ENCODE measurements around the gene RNASE12. TPM values are rescaled to one million over a fixed set of nuclear protein-coding genes. Genes with fewer than 3 reads are reported as not detected.
A peak's percentile ranks its signal among the peaks of the same experiment; 100 is the strongest.
"Not testable (repeated sequence)": the region's sequence is repeated elsewhere in the genome, so short reads cannot be mapped to it uniquely, and the experiment has no call there.

Gene RNASE12
- total RNA-seq, 1 donor from 2014 or later = not detected

GRCh38 chr14:20583142-20583541, 8.0 kb downstream of the RNASE12 start:
- DNase-seq (ENCODE audit: low read depth) = no peak

DNA sequence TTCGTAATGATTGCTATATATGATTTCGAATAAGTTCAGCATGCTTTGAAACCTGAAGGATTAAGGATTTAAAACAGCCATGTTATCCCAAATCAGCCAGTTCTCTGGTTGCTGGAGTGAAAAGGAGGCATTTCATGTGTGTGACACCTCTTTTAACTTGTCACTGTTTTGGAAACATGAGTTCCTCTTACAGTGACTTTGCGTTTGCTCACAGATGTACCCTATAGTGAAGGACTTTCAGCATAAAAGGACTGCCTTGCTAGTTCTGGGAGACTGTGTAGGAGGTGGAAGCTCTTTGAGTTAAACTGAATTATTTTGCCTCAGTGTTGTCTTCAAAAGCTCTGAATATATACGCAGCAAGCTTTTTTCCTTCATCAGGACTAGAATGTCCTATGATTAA, 10.9 kb downstream of the RNASE12 start:
- no peak for DNase-seq (ENCODE audit: low read depth)

- DNase-seq (ENCODE audit: low read depth) = no peak
These were observed 12.2 kb downstream of the RNASE12 start for GRCh38 chr14:20578784-20579502.

DNA sequence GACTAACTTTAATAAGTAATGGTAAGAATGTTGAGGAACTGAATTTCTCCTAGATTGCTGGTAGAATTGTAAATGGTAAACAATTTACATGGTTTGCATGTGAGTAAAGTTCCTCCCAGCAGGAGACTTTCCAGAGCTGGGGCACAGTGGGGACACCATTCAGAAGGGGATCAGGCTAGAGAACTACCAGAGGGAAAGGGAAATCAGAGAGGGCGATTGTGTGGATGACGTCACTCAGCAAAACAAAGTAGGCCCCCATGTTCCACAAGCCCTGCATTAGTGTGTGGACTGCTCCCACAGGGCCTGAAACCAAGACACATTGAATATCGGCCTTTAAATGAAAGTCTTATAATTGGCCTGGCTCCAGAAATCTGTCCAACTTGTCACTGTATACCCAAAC, 12.9 kb downstream of the RNASE12 start:
- DNase-seq (ENCODE audit: low read depth) = no peak

DNA sequence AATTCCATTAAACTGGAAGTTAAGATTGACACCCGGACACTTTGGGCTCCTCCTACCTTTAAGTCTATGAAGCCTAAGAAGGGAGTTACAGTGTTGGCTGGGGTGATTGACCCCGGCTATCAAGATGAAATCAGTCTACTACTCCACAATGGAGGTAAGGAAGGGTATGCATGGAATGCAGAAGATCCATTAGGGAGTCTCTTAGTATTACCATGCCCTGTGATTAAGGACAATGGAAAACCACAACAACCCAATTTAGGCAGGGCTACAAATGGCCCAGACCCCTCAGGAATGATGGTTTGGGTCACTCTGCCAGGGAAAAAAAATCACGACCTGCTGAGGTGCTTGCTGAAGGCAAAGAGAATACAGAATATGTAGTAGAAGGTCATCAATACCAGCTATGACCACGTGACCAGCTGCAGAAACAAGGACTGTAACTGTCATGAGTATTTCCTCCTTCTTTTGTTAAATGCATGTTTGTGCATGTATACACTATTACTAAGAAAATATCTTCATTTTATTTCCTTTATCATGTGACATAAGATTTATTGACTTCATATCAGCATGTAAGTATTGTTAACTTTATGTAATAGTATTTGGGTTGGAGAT, 18.7 kb downstream of the RNASE12 start:
- not testable (repeated sequence) for DNase-seq (ENCODE audit: low read depth)

DNA sequence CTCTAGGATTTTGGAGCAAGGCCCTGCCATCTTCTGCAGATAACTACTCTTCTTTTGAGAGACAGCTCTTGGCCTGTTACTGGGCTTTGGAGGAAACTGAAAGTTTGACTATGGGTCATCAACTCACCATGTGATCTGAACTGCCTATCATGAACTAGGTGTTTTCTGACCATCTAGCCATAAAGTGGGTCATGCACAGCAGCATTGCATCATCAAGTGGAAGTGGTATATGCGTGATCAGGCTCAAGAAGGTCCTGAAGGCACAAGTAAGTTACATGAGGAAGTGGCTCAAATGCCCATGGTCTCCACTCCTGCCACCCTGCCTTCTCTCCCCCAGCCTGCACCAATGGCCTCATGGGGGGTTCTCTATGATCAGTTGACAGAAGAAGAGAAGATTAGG, 20.5 kb downstream of the RNASE12 start:
- DNase-seq (ENCODE audit: low read depth) = not testable (repeated sequence)

- not testable (repeated sequence) for DNase-seq (ENCODE audit: low read depth)
These were observed 21.3 kb downstream of the RNASE12 start for GRCh38 chr14:20569865-20570264.

- no peak for DNase-seq (ENCODE audit: low read depth)
These were observed 22.1 kb downstream of the RNASE12 start for GRCh38 chr14:20569066-20569465.

GRCh38 chr14:20568393-20568792, 22.8 kb downstream of the RNASE12 start:
- DNase-seq (ENCODE audit: low read depth) = no peak

- DNase-seq (ENCODE audit: low read depth) = not testable (repeated sequence)
These were observed 24.0 kb downstream of the RNASE12 start for GRCh38 chr14:20567199-20567598.

GRCh38 chr14:20564501-20564997, 26.6 kb downstream of the RNASE12 start:
- no peak for DNase-seq (ENCODE audit: low read depth)

DNA sequence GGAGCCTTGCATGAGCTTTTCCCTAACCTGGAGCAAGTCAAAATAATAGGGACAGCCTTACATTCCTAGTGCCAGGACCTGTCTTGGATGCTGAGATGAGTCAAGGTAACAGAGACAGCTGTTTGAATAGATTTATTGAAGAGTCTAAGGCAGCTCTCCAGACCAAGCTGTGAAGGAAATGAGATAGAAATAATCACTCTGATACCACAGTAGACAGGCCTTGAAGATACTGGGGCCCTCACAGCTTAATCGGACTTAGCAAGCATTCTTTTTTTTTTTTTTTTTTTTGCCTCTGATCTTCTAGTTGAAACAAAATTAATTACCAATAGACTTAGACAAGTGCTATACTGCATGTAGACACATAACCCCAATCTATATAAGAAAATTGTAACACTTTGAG, 27.2 kb downstream of the RNASE12 start:
- no peak for DNase-seq (ENCODE audit: low read depth)

DNA sequence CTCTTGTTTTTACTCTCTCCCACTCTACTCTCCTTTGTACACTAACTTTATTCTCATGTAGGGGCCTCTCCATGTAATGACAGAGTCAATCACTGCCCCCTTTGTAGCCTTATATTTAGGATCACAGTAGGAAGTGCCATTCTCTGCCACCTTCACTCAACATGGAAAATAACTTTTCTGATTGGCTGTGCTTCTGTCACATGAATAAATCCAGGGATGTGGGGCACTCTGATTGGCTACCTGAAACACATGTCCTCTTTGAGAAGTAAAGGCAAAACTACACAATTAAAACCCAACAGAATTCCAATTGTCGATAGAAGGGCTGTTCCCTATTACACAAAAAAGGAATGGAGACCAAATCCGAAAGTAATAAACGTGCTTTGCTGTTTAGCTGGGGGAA, 30.2 kb downstream of the RNASE12 start, which contains the start of gene RNASE9:
Gene RNASE9, minus strand, starts transcription at position 87 of the 400 bp plus-strand sequence.
- peak; percentile 4 for DNase-seq (ENCODE audit: low read depth)

- no peak for DNase-seq (ENCODE audit: low read depth)
These were observed 31.7 kb downstream of the RNASE12 start for GRCh38 chr14:20559461-20559904.

DNA sequence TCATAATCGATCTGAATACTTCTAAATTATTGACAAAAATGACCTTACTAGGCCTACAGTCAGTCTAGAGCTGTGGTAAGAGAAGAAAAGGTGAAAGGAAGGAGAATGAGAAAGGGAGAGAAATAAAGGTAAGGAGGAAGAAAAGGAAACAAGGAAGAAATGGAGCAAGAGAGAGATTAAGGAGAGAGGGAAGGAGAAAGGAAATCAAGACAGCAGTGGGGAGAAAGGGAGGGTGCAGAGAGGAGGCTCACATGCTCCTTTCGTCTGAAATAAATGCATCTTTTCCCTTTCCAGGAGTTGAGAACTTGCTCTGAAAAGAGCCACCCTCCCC, 34.0 kb downstream of the RNASE12 start:
- no peak for DNase-seq (ENCODE audit: low read depth)

DNA sequence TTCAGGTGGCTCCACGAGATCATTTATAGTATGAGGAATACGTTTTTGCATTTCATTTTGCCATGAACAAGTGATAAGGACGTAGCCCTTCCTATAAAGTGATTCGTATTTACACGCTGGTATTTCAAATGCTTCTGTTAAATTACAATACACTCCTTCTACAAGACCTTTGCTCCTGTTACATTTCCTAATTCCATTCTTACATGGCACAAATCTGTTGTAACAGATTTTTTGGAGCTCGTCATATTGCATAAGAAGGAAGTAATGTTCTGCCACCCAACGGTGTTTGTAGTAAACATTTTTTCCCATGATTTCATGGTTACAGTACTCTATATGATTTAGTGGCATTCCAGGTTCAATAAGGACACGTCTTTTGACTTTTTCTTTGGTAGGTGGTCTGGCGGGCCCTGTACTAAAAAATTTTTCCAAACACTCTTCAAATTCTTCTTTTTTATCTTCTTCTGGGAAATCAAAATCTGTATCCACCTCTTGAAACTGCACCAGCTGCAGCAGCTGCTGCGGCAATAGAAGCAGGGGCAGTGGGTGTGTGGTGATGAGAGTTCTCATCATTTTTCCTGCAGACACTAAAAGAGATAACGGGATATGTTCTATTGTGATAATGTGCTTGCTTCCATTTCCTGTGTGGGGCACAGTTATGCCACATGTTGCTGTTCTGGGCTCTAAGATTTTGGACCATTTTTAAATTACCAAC, 34.5 kb downstream of the RNASE12 start:
- DNase-seq (ENCODE audit: low read depth) = no peak

DNA sequence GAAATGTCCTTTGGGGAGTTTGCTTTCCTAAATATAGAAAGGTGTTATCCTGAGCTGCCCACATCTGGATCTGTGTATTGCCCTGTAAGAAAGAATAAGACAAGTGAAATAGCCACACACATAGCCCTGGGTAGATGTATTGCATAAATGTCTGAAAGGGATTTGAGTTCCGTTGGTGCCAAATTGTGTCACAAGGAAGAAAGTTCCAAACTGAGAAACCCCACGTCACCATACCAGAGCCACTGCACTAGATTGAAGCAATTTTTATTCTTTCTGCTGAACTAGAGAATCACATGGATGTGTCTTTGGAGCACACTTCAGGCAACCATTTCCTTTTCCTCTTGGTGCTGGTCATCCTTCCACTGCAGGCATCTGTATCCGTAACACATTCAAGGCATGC, 35.3 kb downstream of the RNASE12 start:
- no peak for DNase-seq (ENCODE audit: low read depth)

- no peak for DNase-seq (ENCODE audit: low read depth)
These were observed 38.2 kb downstream of the RNASE12 start for GRCh38 chr14:20553024-20553423.

- no peak for DNase-seq (ENCODE audit: low read depth)
These were observed 39.6 kb downstream of the RNASE12 start for GRCh38 chr14:20551606-20552005.

DNA sequence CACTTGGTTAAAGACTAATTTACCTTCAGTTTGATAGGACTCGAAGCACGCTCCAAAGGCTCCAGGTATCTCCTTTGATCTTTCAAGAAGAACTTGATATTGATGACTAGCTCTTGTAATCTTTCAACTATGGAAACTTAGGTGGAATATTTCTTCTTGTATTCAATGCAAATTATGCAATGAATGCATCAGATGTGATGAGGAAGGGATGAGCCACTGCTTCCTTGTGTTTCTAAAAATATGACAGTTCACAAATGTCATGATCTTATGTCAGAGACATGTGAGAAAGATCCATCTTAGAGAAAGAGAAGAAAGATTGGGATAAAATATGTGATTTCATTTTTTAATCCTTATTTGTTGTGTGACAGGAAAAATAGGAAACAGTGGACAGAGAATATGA, 40.2 kb downstream of the RNASE12 start:
- no peak for DNase-seq (ENCODE audit: low read depth)

DNA sequence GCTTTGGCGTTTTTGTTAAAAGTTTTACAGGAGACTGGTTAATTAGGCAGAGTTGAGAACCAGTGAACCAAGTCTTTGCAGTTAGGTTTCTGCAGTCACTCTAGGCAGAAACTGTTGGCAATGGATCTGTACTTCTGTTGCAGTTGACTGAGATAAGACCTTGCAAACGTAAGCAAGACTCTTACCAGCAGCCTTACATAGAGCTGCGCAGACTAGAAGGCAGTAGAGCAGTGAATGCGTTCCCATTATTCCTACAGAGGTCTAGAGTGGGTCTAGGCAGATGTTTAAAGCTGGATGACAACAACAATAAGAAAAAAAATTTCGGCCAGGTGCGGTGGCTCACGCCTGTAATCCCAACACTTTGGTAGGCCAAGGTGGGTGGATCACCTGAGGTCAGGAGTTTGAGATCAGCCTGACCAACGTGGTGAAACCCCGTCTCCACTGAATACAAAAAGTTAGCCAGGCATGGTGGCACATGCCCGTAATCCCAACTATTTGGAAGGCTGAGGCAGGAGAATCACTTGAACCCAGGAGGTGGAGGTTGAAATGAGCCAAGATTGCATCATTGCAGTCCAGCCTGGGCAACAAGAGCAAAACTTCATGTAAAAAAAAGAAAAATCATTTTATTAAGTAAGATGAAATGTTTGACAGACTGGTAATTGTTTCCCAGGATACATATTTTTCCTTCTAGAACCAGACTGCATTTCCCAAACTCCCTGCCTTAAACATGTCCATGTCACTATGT, 42.6 kb downstream of the RNASE12 start:
- no peak for DNase-seq (ENCODE audit: low read depth)
